Gastrocnemius medialis (tissue), 4 donors: Measurements from ENCODE around the gene RABGAP1L. TPM values are rescaled to one million over a fixed set of nuclear protein-coding genes. Genes with fewer than 3 reads are reported as not detected.
"Not testable (repeated sequence)": the region's sequence is repeated elsewhere in the genome, so short reads cannot be mapped to it uniquely, and the experiment has no call there.

Source experiments
- ATAC-seq, 2 donors: fragments of 150-250 bp; one replicate each; pipeline ENCODE4 v1.9.1; 2016
- DNase-seq, 2 donors: peaks; one replicate each; pipeline ENCODE4 v3.0.0-alpha.2; 2019
- H3K27ac ChIP-seq, 4 donors: fragments of 200-600 bp; sonication (generic); 1 replicate in 1 of 4; 2 replicates in 3 of 4; pipeline ENCODE4 v1.5.1; 2016 to 2018; ENCODE audit warnings: mild to moderate bottlenecking in 2 of 4, moderate library complexity in 1 of 4
- H3K27me3 ChIP-seq, 3 donors: fragments of 200-600 bp; sonication (generic) in 2 of 3; 1 replicate in 1 of 3; 2 replicates in 2 of 3; pipeline versions ENCODE4 v1.5.1 to v1.6.0; 2016 to 2019; ENCODE audit warnings: mild to moderate bottlenecking in 1 of 3, moderate library complexity in 1 of 3
- H3K36me3 ChIP-seq, 2 donors: fragments of 200-600 bp; sonication (generic) in 1 of 2; one replicate each; pipeline ENCODE4 v1.5.1; 2017 to 2018
- H3K4me1 ChIP-seq, 2 donors: fragments of 200-600 bp; sonication (generic) in 1 of 2; one replicate each; pipeline ENCODE4 v1.5.1; 2016 to 2017; ENCODE audit warnings: mild to moderate bottlenecking in 2 of 2
- H3K4me3 ChIP-seq, 4 donors: fragments of 200-600 bp; sonication (generic) in 3 of 4; 1 replicate in 1 of 4; 2 replicates in 3 of 4; pipeline ENCODE4 v1.5.1; 2016 to 2019; ENCODE audit warnings: mild to moderate bottlenecking in 2 of 4
- H3K9me3 ChIP-seq, 3 donors: fragments of 200-600 bp; sonication (generic) in 2 of 3; 1 replicate in 1 of 3; 2 replicates in 2 of 3; pipeline ENCODE4 v1.5.1; 2016 to 2019
- POLR2A ChIP-seq, 2 donors: fragments of 450-650 bp; IDR thresholded peaks; one replicate each; pipeline ENCODE4 v1.6.1; 2017; ENCODE audit warnings: antibody characterized with exemption in 2 of 2, mild to moderate bottlenecking in 2 of 2, moderate library complexity in 2 of 2
- in situ Hi-C, 4 donors: fragments of 200-750 bp; cut with MboI; loops; one replicate each; pipeline versions ENCODE4 v1.15.0 to v1.8.0; 2017; ENCODE audit warnings: low sequenced_read_pairs in 4 of 4
- intact Hi-C: fragments of 100-400 bp; cut with DNase I; formaldehyde crosslinking; loops from one replicate; pipeline ENCODE4 v1.15.1; 2023; ENCODE audit warnings: low total_unique reads
- total RNA-seq, 4 donors: library from RNA; depleted of rRNA; stranded (reverse); fragments of >200 nt; gene quantifications; one replicate each; pipeline versions ENCODE4 v1.1.0 to v1.2.3, GENCODE V29; 2016
- TF ChIP-seq, protein P1 (sequence below), 5 experiments: fragments of 450-650 bp in 3 of 5; fragments of 200-600 bp in 2 of 5; sonication (generic) in 2 of 5; IDR thresholded peaks in 4 of 5; conservative IDR thresholded peaks in 1 of 5; 1 replicate in 4 of 5; 2 replicates in 1 of 5; pipeline ENCODE4 v1.5.1; 2016 to 2019; ENCODE audit warnings: antibody characterized with exemption in 5 of 5, mild to moderate bottlenecking in 3 of 5, moderate library complexity in 3 of 5

Gene RABGAP1L
- total RNA-seq, 4 donors from 2014 or later = 8.8 to 22.2 (median 14.9) TPM

DNA sequence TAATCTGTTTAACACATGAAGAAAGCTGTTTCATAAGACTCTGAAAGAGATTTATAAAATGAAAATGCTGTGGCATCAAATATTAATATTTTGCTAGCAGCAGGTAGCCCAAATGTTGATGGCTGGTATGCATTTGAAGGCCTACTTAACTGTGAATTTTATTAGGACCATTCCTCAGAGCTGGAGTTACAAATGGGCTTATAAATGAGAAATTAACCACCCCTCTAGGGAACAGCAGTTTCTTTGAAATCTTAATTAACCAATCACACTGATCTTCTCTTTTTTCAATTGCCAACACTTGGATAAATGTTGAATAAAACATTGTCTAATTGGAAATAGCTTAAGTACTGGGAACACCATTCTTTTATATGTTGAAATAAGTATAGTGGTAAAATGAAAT, 418.4 kb downstream of the RABGAP1L start:
- Histone ChIP-seq H3K9me3 (no peaks in the 10 kb centered on the region), H3K27ac (no peak overlapping the region), H3K36me3 (no peaks in the 10 kb centered on the region), H3K4me3 (no peak overlapping the region), H3K4me1 (no peaks in the 10 kb centered on the region), H3K27me3 (no peaks in the 10 kb centered on the region)
- in situ Hi-C loops = no loop called here
- intact Hi-C loops = no loop called here
- ATAC-seq = no peak
- no peak for TF ChIP-seq POLR2A (IDR thresholded peaks at IDR 0.05)
- TF ChIP-seq, protein P1, sequence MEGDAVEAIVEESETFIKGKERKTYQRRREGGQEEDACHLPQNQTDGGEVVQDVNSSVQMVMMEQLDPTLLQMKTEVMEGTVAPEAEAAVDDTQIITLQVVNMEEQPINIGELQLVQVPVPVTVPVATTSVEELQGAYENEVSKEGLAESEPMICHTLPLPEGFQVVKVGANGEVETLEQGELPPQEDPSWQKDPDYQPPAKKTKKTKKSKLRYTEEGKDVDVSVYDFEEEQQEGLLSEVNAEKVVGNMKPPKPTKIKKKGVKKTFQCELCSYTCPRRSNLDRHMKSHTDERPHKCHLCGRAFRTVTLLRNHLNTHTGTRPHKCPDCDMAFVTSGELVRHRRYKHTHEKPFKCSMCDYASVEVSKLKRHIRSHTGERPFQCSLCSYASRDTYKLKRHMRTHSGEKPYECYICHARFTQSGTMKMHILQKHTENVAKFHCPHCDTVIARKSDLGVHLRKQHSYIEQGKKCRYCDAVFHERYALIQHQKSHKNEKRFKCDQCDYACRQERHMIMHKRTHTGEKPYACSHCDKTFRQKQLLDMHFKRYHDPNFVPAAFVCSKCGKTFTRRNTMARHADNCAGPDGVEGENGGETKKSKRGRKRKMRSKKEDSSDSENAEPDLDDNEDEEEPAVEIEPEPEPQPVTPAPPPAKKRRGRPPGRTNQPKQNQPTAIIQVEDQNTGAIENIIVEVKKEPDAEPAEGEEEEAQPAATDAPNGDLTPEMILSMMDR (IDR thresholded peaks at IDR 0.05 in 4 of 5, conservative IDR thresholded peaks at IDR 0.05 in 1 of 5) = no peak
- DNase-seq = no peak

GRCh38 chr1:174580801-174581200, 421.5 kb downstream of the RABGAP1L start:
- DNase-seq (no peak), ATAC-seq (no peak)
- in situ Hi-C loops = no loop called here
- H3K9me3 ChIP-seq = no peaks in the 10 kb centered on the region
- no peak overlapping the region for H3K4me3 ChIP-seq
- no peak for TF ChIP-seq POLR2A (IDR thresholded peaks at IDR 0.05)
- TF ChIP-seq, protein P1 (IDR thresholded peaks at IDR 0.05 in 4 of 5, conservative IDR thresholded peaks at IDR 0.05 in 1 of 5) = no peak
- H3K27ac ChIP-seq = no peak overlapping the region
- intact Hi-C loops = no loop called here
- H3K4me1 ChIP-seq = no peaks in the 10 kb centered on the region
- no peaks in the 10 kb centered on the region for H3K36me3 ChIP-seq
- no peaks in the 10 kb centered on the region for H3K27me3 ChIP-seq

GRCh38 chr1:174583316-174583715, 424.0 kb downstream of the RABGAP1L start:
- in situ Hi-C loops (no loop called here), intact Hi-C loops (no loop called here)
- no peaks in the 10 kb centered on the region for H3K36me3 ChIP-seq
- ATAC-seq (no peak), DNase-seq (no peak)
- H3K9me3 ChIP-seq = peaks cover 0 to 4% (median 0%) of the 10 kb centered on the region in 3 donors
- no peak overlapping the region for H3K27ac ChIP-seq
- no peaks in the 10 kb centered on the region for H3K27me3 ChIP-seq
- no peaks in the 10 kb centered on the region for H3K4me1 ChIP-seq
- H3K4me3 ChIP-seq = no peak overlapping the region
- TF ChIP-seq, protein P1 (IDR thresholded peaks at IDR 0.05 in 4 of 5, conservative IDR thresholded peaks at IDR 0.05 in 1 of 5) = no peak
- TF ChIP-seq POLR2A (IDR thresholded peaks at IDR 0.05) = no peak

DNA sequence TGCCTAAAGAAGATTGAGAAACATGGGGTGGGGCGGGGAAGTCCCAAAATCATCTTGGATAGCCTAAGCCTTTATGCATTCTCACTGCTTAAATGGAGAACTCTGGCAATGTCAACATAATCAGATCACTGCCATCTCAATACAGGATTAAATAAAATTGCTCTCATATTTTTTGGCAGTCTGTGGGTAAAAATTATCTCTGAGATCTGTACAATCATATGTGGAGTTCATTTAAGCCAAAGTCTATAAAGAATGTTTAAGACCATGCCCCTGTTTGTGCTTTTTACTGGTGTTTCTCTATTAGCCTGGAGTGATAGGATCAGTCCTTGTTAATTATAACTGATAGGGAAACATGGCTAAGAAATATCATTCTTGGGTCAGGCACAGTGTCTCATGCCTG, 424.8 kb downstream of the RABGAP1L start:
- intact Hi-C loops = no loop called here
- Histone ChIP-seq H3K27me3 (no peaks in the 10 kb centered on the region), H3K27ac (no peak overlapping the region), H3K9me3 (peaks cover 0 to 4% (median 0%) of the 10 kb centered on the region in 3 donors), H3K36me3 (no peaks in the 10 kb centered on the region), H3K4me1 (no peaks in the 10 kb centered on the region), H3K4me3 (no peak overlapping the region)
- ATAC-seq (no peak), DNase-seq (no peak)
- in situ Hi-C loops = no loop called here
- TF ChIP-seq, protein P1 (IDR thresholded peaks at IDR 0.05 in 4 of 5, conservative IDR thresholded peaks at IDR 0.05 in 1 of 5) = no peak
- TF ChIP-seq POLR2A (IDR thresholded peaks at IDR 0.05) = no peak

- DNase-seq, H3K4me3 ChIP-seq, H3K36me3 ChIP-seq, H3K27ac ChIP-seq, H3K4me1 ChIP-seq, in situ Hi-C loops, intact Hi-C loops, H3K9me3 ChIP-seq, ATAC-seq, H3K27me3 ChIP-seq: not testable (repeated sequence)
Observed at GRCh38 chr1:174588618-174589017, 429.3 kb downstream of the RABGAP1L start.
